ENCODE data around the gene AKAP10. TPM values are rescaled to one million over a fixed set of nuclear protein-coding genes. Genes with fewer than 3 reads are reported as not detected.

The AKAP10 gene
- total RNA-seq, 1 donor from 2014 or later = 26.9 TPM

DNA sequence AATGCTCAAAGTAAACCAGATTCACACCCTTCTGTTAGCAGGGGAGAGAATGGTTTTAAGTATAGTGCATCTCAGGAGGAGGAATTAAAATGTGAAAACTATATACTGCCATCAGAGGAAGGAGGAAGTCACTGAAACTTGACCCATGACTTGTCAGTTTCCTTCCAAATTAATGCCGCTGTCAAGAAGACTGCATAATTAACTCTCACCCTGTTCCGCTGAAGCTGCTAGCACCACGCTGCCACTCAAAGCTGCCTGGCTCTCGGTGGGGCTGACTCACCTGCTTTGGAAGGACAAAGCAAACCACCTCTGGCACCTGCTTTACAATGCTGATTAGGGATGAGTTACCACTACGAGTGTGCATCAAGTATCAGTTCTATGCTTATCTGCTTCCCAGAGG is 72.1 kb downstream of the AKAP10 start:
- Mint-ChIP-seq H3K9me3 (ENCODE audit: unreplicated experiment) (no peaks in the 10 kb centered on the region), H3K27me3 (ENCODE audit: unreplicated experiment) (peaks cover 4% of the 10 kb centered on the region), H3K27ac (ENCODE audit: unreplicated experiment) (no peak overlapping the region), H3K4me1 (ENCODE audit: unreplicated experiment) (no peaks in the 10 kb centered on the region), H3K4me3 (ENCODE audit: unreplicated experiment) (no peak overlapping the region), H3K36me3 (ENCODE audit: low read depth, unreplicated experiment) (peaks cover 14% of the 10 kb centered on the region)
- DNase-seq (ENCODE audit: low spot score) = no peak
- no peak for TF ChIP-seq CTCF (IDR thresholded peaks at IDR 0.05; ENCODE audit: unreplicated experiment)

- peaks cover 4% of the 10 kb centered on the region for H3K27me3 Mint-ChIP-seq (ENCODE audit: unreplicated experiment)
- H3K9me3 Mint-ChIP-seq (ENCODE audit: unreplicated experiment) = no peaks in the 10 kb centered on the region
- DNase-seq (ENCODE audit: low spot score) = no peak
- TF ChIP-seq CTCF (IDR thresholded peaks at IDR 0.05; ENCODE audit: unreplicated experiment) = no peak
- H3K4me3 Mint-ChIP-seq (ENCODE audit: unreplicated experiment) = no peak overlapping the region
- no peak overlapping the region for H3K27ac Mint-ChIP-seq (ENCODE audit: unreplicated experiment)
- H3K36me3 Mint-ChIP-seq (ENCODE audit: low read depth, unreplicated experiment) = peaks cover 12% of the 10 kb centered on the region
- H3K4me1 Mint-ChIP-seq (ENCODE audit: unreplicated experiment) = no peaks in the 10 kb centered on the region
Observed at GRCh38 chr17:19904924-19905323, 72.7 kb downstream of the AKAP10 start.

DNA sequence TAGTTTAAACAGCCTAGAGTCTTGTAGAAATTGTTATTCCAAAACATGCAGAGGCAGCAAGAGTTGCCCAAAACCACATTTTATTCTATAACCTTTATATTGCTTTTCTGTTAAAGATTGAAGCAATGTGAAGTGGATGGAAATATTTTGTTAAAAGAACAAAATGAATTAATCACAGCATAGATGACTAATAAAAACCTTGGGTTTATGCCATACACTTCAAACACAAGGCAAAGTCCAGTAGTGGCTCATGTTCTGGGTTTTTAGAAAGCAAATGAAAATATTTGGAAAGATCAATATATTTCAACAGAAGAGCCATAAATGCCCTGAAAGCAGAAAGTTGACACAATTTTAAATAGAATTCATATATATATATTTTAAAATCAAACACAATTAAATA is 73.2 kb downstream of the AKAP10 start:
- Mint-ChIP-seq H3K4me3 (ENCODE audit: unreplicated experiment) (no peak overlapping the region), H3K9me3 (ENCODE audit: unreplicated experiment) (no peaks in the 10 kb centered on the region), H3K4me1 (ENCODE audit: unreplicated experiment) (no peaks in the 10 kb centered on the region), H3K27me3 (ENCODE audit: unreplicated experiment) (peaks cover 4% of the 10 kb centered on the region), H3K27ac (ENCODE audit: unreplicated experiment) (no peak overlapping the region), H3K36me3 (ENCODE audit: low read depth, unreplicated experiment) (peaks cover 11% of the 10 kb centered on the region)
- TF ChIP-seq CTCF (IDR thresholded peaks at IDR 0.05; ENCODE audit: unreplicated experiment) = no peak
- DNase-seq (ENCODE audit: low spot score) = no peak

- Mint-ChIP-seq H3K4me3 (ENCODE audit: unreplicated experiment) (no peak overlapping the region), H3K27ac (ENCODE audit: unreplicated experiment) (no peak overlapping the region), H3K9me3 (ENCODE audit: unreplicated experiment) (no peaks in the 10 kb centered on the region), H3K36me3 (ENCODE audit: low read depth, unreplicated experiment) (peaks cover 4% of the 10 kb centered on the region), H3K4me1 (ENCODE audit: unreplicated experiment) (no peaks in the 10 kb centered on the region), H3K27me3 (ENCODE audit: unreplicated experiment) (peaks cover 1% of the 10 kb centered on the region)
- no peak for TF ChIP-seq CTCF (IDR thresholded peaks at IDR 0.05; ENCODE audit: unreplicated experiment)
- DNase-seq (ENCODE audit: low spot score) = no peak
Observed at GRCh38 chr17:19900809-19901208, 76.8 kb downstream of the AKAP10 start.

DNA sequence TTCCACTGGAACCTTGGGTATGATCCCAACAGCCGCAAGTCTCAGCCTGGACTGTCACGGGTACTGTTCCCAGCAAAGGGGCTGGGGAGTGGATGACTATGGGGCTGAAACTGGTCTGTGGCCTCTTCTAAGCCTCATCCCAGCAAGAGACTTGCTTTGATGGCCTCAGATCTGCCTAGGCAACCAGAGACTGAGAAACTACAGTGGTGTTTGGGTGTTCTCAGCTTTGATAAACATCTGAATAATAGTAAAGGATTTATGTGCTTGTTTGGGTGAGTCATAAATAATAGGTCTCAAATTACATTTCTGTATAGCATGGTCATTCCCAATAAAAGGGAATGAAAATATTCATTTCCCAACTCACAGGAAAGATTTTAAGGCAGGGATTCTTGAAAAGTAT is 79.7 kb downstream of the AKAP10 start:
- H3K9me3 Mint-ChIP-seq (ENCODE audit: unreplicated experiment) = no peaks in the 10 kb centered on the region
- no peak overlapping the region for H3K4me3 Mint-ChIP-seq (ENCODE audit: unreplicated experiment)
- H3K27ac Mint-ChIP-seq (ENCODE audit: unreplicated experiment) = no peak overlapping the region

More for the DNA sequence above, 79.7 kb downstream of the AKAP10 start:
- DNase-seq (ENCODE audit: low spot score) = no peak
- H3K4me1 Mint-ChIP-seq (ENCODE audit: unreplicated experiment) = no peaks in the 10 kb centered on the region
- no peak for TF ChIP-seq CTCF (IDR thresholded peaks at IDR 0.05; ENCODE audit: unreplicated experiment)
- H3K27me3 Mint-ChIP-seq (ENCODE audit: unreplicated experiment) = no peaks in the 10 kb centered on the region
- no peaks in the 10 kb centered on the region for H3K36me3 Mint-ChIP-seq (ENCODE audit: low read depth, unreplicated experiment)

All from endothelial cell (in vitro differentiated cells).